ENCODE data around the gene NR6A1.

Gene NR6A1

DNA sequence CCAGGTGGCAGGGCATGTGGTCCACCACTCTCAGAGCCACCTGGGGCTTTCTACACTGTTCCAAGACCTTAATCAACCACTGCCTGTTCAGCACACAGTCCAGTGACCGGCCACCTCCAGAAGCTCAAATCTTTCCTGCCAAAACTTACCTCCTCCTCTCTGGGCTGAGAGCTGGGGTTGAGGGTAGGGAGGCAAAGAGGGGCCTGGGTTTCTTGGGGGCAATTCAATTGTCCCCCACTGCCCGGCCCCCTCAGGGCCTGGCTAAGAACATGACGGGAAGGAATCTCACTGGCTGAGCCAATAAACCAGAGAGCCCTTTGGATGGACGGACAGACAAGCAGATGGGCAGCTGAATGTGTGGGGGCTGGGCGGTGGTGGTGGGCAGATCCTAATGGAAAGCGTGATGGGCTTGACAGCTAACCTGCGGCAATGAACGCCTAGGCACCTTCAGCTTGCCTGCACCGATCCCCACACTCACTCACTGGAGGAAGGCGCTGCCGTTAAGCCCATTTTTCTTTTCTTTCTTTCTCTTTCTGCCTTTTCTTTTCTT lies 269.3 kb downstream of the NR6A1 start:
- no peak for DNase-seq (ENCODE audit: low read depth)

GRCh38 chr9:124500796-124501611 lies 270.1 kb downstream of the NR6A1 start:
- no peak for DNase-seq (ENCODE audit: low read depth)

DNA sequence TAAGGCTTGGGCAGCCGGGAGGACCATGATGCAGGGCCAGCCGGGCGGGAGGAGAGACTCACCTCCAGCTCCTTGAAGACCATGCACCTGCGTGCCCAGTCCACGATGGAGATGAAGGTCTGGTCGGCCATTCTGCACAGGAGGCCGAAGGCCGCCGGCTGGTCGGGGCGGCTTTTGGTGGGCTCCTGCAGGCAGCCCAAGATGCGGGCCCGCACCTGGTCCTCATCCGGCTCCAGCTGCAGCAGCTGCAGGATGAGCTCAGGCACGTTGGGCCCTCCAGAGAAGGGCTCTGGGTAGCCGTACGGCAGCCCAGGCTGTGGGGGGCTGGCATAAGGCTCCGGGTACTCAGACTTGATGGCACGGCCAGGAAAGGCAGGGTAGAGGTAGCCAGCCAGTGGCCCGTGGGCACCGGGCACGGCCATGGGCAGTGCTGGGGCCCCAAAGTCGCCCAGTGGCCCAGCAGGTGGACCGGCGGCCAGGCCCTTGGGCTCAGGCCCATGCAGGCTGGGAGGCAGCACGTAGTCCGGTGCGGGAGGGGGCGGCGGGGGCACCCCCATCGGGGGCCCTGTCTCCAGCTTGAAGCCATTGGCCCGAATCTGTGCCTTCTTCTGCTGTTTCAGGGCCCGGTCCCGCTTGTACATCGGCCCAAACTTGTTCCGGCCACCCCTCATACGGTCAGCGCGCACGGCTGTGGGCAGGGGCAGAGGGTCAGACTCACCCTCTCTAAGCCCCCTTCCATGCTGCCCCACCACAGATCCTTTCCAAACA lies 270.9 kb downstream of the NR6A1 start:
- DNase-seq (ENCODE audit: low read depth): no peak

GRCh38 chr9:124499216-124499615 lies 271.9 kb downstream of the NR6A1 start:
- no peak for DNase-seq (ENCODE audit: low read depth)

DNA sequence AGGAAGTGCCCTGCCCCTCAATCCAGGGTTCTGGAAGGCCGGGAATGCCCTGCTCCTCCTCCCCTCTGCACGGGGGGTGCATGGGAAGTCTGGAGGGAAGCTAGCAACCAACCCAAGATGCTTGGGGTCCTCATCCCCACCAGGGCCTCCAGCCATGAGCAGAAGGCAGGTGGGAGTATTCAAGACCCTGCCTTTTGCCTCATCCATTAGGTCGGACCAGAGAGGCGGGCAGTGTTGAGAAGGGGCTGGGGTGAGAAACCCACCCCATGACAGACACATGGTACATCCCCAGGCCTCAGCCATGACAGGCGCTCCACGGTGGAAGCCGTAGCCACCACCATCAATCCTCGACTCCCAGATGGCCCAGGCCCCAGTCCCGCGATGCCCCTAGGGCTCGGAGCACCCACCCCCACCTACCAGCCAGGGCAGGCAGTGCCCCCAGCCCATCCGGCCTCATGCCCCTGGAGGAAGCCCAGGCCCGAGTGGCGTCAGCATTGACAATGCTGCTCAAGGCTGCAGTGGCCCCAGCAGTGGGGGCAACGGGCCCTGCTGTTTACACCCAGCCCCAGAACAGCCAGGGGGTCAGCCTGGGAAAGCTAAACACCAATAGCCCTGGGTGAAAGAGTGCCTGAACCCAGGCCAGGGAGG lies 272.5 kb downstream of the NR6A1 start:
- DNase-seq (ENCODE audit: low read depth): no peak

DNA sequence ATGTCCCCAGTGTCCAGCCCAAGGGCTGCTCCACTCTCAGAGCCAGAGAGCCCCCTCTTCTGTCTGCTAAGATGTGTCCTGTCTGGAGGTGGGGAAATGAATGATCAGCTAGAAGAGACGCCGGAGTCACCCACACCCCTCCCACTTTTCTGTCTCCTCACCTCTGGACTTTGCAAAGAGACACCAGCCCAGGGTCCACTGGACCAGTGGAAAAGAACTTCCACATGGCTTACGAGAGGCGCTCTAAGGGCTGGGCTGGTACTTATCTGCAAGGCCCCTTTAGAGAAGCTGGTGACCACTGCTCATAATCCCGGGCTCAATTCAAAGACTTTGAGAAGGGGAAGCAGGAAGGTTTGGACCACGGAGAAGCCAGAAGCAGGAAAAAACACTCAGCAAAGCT lies 273.1 kb downstream of the NR6A1 start:
- DNase-seq (ENCODE audit: low read depth): no peak

GRCh38 chr9:124497441-124497840 lies 273.7 kb downstream of the NR6A1 start:
- DNase-seq (ENCODE audit: low read depth): no peak

DNA sequence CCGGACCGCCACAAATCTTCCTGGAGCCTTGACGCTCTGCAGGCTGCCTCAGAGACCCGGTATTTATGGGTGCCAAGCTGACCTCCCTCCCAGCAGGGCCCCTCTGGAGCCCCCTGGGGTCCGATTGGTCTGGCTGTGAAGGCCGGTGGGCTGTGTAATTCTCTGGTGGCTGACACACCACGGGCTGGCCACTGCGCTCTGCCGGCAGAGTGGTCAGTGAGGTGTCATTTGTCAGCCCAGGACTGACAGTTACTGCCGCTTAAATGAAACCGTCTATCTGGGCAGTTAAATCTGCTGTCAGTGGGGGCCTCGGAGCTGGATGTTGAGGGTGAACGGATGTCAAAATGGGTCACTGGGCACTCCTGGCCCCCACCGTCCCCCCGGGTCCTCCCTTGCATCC lies 274.6 kb downstream of the NR6A1 start:
- DNase-seq (ENCODE audit: low read depth): no peak

DNA sequence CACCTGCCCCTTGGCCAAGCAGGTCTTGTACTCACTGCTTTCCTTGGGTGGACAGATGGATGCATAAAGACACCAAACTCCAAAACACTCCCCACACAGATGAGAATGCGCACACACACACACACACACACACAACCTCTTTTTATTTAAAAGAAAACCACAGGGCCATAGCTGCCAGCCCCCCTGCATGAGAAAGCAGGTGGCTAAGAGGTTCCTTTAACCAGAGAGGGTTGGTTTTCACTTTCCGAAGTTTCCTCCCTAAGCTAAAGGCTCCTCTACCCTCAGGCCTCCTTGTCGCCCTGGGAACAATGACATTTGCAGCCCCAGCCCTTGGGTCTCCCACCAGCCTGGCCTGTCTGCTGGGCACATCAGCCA lies 275.0 kb downstream of the NR6A1 start:
- no peak for DNase-seq (ENCODE audit: low read depth)

DNA sequence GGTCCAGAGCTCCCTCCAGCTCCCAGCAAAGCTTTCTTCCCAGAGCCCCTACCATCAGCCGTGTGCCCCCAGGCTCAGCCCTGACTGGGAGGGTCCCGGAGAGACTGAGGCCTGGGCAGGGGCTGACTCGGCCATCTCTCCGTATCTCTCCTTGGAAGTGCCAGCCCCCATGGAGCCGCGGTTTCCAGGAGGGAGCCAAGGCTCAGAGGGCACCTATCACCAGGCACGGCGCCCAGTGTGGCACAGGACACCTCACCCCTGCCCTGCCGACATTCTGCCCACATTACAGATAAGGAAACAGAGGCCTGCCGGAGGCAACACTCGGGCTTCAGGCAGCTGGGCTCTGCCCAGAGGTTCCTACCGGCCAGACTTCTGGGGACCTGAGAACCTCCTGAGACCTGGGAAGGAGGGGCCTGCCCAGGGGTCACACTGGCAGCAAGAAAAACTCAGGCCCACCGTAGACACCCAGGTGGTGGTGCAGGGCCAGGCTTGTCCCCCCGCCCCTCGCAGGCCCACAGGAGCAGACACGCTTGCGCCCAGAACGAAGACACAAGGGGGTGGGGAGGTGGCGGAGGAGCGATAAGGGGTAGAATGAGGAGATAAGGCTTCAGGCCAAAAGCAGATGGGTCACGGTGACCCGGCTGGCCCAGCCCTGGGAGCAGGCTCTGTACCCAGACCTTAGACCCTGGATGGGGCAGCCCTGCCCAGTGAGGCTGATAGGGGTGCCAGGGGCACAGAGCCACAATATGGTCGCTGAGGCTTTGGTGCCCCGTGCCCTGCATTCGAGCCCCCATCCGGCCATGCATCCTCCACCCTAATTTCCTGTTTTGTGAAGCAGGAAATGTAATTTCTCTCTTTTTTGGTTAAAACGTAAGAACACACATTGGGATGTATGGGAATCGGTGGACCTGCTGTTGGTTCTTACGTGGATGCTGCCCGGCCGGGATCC lies 275.7 kb downstream of the NR6A1 start:
- DNase-seq (ENCODE audit: low read depth): no peak

DNA sequence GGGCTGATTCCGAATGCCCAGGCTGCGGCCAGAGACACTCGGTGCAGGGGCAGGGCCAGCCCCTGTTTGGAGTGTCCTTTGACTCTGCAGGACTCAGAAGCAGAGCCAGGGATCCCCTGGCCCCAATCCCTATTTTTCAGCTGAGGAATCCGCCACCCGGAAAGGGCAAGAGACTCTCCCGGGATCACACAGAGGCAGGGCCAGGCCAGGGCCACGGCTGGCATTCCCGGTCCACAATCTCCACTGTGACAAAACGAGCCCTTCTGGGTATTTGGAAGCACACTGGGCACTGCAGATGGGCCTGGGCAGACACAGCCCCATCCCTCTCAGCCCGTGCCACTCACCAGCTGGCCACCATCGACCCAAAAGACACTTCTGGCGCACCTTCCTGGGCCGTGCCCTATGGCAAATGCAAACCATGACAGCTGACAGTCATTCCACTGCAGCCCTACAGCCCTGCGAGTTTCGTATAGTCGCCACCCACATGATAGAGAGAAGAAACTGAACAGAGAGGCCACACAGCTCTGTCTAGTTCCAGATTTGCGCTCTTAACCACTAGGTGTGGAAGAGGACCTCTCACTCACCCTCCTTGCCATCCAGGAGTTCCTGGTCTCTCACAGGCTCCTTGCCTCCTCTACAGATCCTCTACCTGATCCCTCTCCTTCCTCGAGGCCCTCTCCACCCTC lies 277.2 kb downstream of the NR6A1 start:
- no peak for DNase-seq (ENCODE audit: low read depth)

GRCh38 chr9:124493218-124493617 lies 277.9 kb downstream of the NR6A1 start:
- DNase-seq (ENCODE audit: low read depth): no peak

DNA sequence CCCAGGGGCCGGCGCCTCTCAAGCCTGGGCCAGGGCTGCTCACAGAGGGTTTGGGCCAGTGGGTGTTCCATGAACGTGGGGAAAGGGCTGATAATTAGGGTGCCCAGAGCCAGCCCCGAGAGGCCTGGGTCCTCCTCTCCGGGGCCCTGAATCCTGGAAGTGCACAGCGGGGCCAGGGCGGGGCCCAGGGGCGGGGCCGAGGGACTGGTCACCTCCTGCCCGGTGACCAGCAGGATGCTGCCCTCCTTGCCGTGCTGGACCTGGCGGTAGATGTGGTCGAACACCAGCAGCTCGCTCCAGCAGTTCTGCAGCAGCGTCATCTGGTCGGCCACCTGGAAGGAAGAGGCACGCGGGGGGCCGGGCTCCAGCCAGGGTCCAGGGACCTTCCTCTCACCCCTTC lies 278.3 kb downstream of the NR6A1 start:
- no peak for DNase-seq (ENCODE audit: low read depth)

DNA sequence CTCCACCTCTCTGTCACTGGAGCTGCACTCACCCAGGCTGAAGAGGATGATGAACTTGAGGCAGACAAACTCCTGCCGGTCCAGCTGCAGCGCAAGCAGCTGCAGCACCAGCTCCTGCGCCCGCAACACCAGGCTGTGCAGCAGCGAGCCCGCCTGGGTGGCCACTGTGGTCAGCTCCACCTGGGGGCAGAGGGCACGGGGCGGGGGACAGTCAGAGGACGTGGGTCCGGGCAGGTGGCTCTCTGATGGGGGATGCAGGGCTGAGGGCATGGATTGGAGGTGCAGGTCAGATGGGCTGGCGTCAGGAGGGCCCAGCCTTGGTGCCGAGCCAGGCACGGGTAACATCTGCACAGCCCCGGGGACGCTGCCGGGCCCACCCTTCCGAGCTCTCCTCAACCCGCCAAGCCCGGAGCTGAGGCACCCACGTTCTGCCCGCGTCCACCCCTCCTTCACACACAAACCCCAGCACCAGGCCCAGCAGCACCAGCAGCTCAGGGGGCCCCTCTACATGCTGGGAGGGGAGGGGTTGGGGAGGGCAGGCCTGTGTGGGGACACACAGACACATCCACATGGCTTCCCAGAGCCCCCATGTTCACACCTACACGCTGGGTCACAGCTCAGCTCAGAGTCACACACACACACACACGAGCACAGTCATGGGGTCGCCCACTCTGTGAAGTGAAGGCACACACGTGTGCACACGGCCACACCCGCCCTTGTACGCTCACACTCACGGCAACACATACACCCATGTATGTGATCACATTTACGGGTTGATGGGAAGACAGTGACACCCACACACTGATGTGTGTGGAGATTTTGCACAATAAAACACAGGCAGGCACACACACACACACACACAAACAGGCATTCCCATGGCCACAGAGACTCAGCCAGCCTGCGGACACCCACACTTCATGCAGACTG lies 279.8 kb downstream of the NR6A1 start:
- no peak for DNase-seq (ENCODE audit: low read depth)

- DNase-seq (ENCODE audit: low read depth): no peak
These were observed 281.1 kb downstream of the NR6A1 start for GRCh38 chr9:124490004-124490403.

GRCh38 chr9:124489222-124489621 lies 281.9 kb downstream of the NR6A1 start:
- no peak for DNase-seq (ENCODE audit: low read depth)

DNA sequence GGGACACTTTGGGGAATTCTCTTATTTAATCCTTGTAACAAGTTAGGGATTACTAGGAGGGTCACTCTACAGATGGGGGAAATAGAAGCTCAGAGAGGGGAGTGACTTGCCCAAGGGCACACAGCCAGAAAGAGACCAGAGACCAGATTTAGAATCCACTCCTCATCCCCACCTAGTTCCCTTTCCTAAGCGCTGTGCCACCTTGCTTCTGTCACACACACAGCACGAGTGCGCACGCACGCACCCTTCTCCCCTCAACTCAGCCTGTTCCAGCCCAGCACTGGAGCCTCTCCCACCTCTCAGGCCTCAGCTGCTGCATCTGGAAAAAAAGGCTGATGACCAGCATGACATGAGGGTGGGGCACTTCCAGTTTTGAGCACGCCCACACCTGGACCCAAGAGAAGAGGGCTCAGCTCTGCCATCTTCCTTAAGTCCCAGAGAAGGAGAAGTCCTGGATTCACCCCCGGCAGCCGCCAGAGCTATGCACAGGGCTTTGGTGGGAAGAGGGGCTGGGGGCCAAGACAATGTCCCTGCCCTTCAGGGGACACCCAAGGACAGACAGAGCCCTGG lies 282.4 kb downstream of the NR6A1 start:
- no peak for DNase-seq (ENCODE audit: low read depth)

DNA sequence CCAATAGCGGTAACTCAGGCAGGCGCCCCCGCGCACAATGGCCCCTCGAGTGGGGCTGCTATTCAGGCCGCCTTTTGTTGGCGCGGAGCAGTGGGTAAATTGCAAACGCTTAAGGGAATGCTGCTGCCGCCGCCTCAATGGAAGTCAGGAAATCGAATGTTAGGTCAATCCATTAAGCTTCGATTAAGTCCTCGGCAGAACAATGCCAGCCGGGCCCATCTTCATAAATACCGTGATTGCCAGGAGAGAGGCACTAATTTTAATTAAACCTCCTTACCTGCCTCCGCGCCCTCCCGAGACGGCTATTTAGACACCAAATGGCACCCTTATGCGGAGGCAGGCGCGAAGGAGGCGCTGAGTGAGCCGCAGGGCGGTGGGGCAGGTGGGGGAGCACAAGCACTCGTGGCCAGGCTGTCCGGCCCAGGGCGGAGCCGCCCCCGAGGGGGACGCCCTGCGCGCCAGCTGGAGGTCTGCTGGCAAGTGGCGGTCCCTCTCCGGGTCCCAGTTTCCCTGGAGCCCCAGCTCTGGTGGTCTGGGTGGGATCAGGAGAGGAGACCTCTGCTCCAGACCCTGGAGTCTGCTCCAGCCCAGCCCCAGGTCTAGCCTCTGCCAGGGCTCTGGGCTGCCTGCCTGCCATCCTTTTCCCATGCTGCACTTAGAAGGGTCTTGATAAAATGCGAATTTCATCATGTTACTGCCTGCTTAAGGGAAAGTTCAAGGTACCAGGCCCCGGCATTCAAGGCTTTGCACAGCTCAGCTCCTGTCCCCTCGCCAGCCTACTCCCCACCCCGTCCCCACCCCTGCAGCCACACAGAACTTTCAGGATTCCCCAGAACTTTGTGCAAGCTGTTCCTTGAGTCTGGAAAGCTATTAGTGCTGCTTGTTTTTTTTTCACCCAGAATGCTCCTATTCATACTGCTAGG lies 283.6 kb downstream of the NR6A1 start:
- DNase-seq (ENCODE audit: low read depth): no peak
